ENCODE results near the gene NME9.

DNA sequence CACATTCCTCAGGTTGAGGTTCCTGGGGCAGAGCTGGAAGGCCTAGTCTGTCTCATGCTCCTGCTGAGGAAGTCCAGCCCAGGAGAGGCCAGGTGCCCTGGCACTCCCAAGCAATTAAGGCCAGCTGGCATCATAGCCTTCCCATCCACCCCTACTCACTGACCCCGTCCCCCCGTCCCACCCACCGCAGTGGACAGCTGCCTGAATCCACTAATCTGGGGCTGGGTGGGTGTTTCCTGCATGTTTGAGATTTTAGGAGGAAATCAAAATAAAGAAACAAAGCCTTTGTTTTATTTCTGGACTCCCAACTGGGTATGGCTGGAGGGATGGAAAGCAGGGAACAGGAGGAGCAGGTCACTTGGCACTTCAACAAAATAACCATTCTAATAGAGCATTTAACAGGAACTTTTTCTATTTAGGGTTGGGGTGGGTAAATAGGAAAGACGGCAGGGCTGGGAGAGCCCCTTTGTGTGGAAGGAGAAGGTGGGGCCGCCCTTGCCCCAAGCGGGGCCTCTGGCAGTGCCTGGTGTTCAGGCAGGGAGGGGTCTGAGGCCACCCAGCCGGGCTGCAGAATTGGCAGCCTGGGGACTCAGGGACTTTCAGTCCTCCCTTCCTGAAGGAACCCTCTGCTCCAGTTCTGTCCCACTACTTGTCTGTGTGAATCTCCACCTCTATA lies 27.2 kb upstream of the NME9 start:
- TF ChIP-seq CTCF (IDR thresholded peaks at IDR 0.05) = no peak
- no peak for TF ChIP-seq POLR2A (IDR thresholded peaks at IDR 0.05)

Measured in suprapubic skin (tissue), 3 donors.